GM12801 (cell line): ENCODE measurements around the gene SPATS2.

ENCODE experiments used
- TF ChIP-seq, protein P1 (sequence below): IDR thresholded peaks from one replicate; pipeline ENCODE4 v1.5.1; 2011; ENCODE audit warnings: control low read depth; ENCODE audit not compliant: insufficient read length; ENCODE audit errors: extremely low read depth

The SPATS2 gene

DNA sequence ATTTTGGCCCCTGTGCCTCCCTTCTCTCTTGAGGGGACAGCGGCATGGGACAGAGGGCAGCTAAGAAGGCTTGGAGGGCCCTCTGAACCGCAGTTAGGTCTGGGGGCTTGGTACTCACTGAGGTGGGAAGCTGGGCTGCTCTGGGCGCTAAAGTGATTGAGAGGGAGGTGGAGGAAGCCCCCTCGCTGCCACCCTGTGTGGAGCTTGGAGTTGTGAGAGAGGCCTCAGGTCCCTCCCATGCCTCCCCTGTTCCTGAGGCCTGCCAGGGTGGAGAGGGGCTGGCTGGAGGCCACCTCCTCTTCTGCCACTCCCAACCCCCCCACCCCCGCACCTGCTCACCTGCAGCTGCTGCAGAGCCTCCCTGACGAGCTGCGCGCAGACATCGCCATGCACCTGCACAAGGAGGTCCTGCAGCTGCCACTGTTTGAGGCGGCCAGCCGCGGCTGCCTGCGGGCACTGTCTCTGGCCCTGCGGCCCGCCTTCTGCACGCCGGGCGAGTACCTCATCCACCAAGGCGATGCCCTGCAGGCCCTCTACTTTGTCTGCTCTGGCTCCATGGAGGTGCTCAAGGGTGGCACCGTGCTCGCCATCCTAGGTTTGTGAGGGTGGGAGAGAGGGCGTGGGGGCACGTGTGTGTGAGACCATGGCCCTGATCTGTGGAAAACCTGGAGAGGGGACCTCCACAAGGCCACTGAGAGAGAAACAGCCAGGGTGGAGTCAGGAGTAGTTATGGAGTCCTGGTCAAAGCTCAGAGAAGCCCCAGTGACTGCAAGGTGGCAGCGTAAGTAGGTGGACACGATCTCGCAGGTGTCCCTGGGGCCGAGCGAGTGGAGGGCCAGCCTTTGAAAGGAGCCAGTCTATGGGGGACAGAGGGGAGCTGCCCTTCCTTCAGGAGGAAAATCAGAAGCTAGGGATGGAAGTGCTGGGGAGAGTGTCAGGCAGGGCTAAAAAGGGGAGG lies 182.8 kb downstream of the SPATS2 start:
- TF ChIP-seq, protein P1, sequence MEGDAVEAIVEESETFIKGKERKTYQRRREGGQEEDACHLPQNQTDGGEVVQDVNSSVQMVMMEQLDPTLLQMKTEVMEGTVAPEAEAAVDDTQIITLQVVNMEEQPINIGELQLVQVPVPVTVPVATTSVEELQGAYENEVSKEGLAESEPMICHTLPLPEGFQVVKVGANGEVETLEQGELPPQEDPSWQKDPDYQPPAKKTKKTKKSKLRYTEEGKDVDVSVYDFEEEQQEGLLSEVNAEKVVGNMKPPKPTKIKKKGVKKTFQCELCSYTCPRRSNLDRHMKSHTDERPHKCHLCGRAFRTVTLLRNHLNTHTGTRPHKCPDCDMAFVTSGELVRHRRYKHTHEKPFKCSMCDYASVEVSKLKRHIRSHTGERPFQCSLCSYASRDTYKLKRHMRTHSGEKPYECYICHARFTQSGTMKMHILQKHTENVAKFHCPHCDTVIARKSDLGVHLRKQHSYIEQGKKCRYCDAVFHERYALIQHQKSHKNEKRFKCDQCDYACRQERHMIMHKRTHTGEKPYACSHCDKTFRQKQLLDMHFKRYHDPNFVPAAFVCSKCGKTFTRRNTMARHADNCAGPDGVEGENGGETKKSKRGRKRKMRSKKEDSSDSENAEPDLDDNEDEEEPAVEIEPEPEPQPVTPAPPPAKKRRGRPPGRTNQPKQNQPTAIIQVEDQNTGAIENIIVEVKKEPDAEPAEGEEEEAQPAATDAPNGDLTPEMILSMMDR = no peak

- TF ChIP-seq, protein P1 = no peak
Observed at GRCh38 chr12:49550693-49551252, 183.5 kb downstream of the SPATS2 start.

DNA sequence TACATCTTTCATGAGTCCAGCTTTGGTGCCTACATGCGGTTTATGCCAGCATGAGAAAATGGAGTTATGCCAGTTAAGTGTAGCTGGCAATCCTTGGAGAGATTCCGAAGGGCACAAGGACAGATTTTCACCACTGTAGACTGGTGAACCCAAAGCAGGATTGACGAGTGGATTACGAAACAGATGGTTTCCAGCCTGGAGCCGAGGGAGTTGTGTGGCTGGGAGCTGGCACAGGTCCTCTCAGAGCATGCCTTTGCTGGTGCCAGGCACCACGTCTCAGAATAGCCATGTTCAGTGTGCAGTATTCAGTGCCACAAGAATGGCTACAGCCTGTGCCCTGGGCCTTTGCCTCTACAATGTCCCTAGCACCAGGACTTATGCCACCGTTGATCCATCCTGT lies 184.8 kb downstream of the SPATS2 start:
- TF ChIP-seq, protein P1 = no peak

DNA sequence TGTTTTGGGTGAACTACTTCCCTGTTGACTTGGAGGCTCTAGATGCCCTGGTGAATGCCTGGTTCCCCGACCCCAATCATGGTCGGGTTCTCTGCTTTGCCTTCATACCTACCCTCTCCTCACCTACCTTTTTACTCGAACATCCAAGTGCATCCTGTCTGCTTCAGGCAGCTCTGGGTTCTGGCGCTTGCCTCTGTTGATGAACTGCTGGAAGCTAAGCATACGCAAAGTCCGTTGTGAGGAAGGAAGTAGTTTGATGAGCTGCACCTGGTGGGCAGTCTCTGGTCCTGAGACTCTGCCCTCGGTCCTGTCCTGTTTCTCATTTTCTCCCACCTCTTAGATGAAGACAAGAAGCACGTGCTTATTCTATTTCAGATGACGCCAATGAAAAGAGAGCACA lies 185.2 kb downstream of the SPATS2 start:
- TF ChIP-seq, protein P1 = no peak

DNA sequence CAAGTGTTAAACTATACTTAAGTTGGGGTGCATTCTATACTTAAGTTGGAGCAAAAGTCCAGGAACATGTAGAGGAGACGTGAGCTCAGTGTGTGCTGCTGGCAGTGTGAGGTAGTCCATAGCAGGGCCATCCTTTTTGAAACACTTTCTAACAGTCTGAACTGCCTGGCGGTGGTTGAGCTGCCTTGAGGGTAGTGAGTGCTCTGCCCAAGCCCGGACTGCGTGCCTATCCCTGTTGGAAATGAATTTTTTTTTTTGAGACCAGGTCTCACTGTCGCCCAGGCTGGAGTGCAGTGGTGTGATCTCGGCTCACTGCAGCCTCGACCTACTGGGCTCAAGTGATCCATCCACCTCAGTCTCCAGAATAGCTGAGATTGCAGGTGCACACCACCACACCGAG lies 185.6 kb downstream of the SPATS2 start:
- TF ChIP-seq, protein P1 = no peak

GRCh38 chr12:49553512-49554088 lies 186.3 kb downstream of the SPATS2 start:
- TF ChIP-seq, protein P1 = no peak

DNA sequence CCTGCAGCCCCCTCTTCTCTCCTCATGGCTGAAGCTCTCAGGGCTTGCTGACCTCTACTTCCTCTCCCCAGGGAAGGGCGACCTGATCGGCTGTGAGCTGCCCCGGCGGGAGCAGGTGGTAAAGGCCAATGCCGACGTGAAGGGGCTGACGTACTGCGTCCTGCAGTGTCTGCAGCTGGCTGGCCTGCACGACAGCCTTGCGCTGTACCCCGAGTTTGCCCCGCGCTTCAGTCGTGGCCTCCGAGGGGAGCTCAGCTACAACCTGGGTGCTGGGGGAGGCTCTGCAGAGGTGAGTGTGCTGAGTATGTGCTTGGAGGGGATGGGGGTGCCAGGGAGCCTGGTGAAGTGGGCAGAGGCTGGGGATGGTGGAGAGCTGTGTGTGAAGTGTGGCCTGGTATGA lies 187.0 kb downstream of the SPATS2 start:
- TF ChIP-seq, protein P1 = no peak
